Aorta (tissue), 5 donors: ENCODE results near the gene SFTA2. TPM values are rescaled to one million over a fixed set of nuclear protein-coding genes. Genes with fewer than 3 reads are reported as not detected.
A peak's percentile ranks its signal among the peaks of the same experiment; 100 is the strongest.

ENCODE experiments used
- ATAC-seq: fragments of 200-7000 bp; cut with Tn5 transposase; one replicate; pipeline ENCODE4 v1.9.1; 2022; ENCODE audit warnings: moderate library complexity; ENCODE audit not compliant: low FRiP score
- DNase-seq, 2 donors: peaks; one replicate each; pipeline ENCODE4 v3.0.0-alpha.2; 2020
- H3K27ac ChIP-seq, 2 donors: one replicate each; pipeline ENCODE4 v1.5.1; 2013; ENCODE audit warnings: low read length in 2 of 2, mild to moderate bottlenecking in 2 of 2, moderate library complexity in 2 of 2, control low read depth in 1 of 2, inconsistent platforms in 1 of 2, low read depth in 1 of 2
- H3K27me3 ChIP-seq, 2 donors: one replicate each; pipeline ENCODE4 v1.6.1; 2013; ENCODE audit warnings: control low read depth in 1 of 2, low read length in 1 of 2, mild to moderate bottlenecking in 1 of 2, moderate library complexity in 1 of 2; ENCODE audit not compliant: insufficient read depth in 2 of 2, control insufficient read depth in 1 of 2
- H3K36me3 ChIP-seq, 2 donors: one replicate each; pipeline ENCODE4 v1.6.1; 2013; ENCODE audit warnings: control low read depth in 1 of 2, low read length in 1 of 2, mild to moderate bottlenecking in 1 of 2; ENCODE audit not compliant: insufficient read depth in 2 of 2, control insufficient read depth in 1 of 2
- H3K4me1 ChIP-seq, 2 donors: one replicate each; pipeline ENCODE4 v1.6.1; 2013; ENCODE audit warnings: low read length in 2 of 2, control low read depth in 1 of 2, mild to moderate bottlenecking in 1 of 2, moderate library complexity in 1 of 2; ENCODE audit not compliant: insufficient read depth in 2 of 2, control insufficient read depth in 1 of 2
- H3K4me3 ChIP-seq, 2 donors: one replicate each; pipeline ENCODE4 v1.5.1; 2013; ENCODE audit warnings: low read length in 2 of 2, control low read depth in 1 of 2, mild to moderate bottlenecking in 1 of 2
- H3K9me3 ChIP-seq: one replicate; pipeline ENCODE4 v1.6.1; 2013; ENCODE audit warnings: mild to moderate bottlenecking, low read length; ENCODE audit not compliant: control insufficient read depth
- WGBS, 2 donors: extraction: QIAGEN DNeasy Blood & Tissue Kit; methylation state at CpG; one replicate each; pipeline ENCODE4 v1.1.7; 2013; 5-methylcytosine and 5-hydroxymethylcytosine counted together
- intact Hi-C, 2 donors: fragments of 100-400 bp; cut with DNase I; formaldehyde crosslinking; loops; one replicate each; pipeline versions ENCODE4 v1.14.2 to v1.15.0; 2022
- polyA plus RNA-seq, 2 donors: library from polyadenylated mRNA; stranded (reverse); fragments of 200-250 nt; gene quantifications; one replicate each; pipeline ENCODE4 v1.2.3, GENCODE V29; 2013
- total RNA-seq, 2 donors: library from RNA; stranded (reverse); fragmentation: NEBNext Ultra II Directional; extraction: Animal tissue kit (Norgen Biotek cat#: 25700); gene quantifications; one replicate each; pipeline ENCODE4 v1.2.1, GENCODE V29; 2021
- donor health status: healthy with polysubstance abuse.
- donor health status: Bipolar disorder and iron deficiency.
- donor health status: DM: no; HTN: no; CAD: no.
- donor health status: DM: no; HTN: no; CAD: no.
- donor health status: DM: yes; HTN: yes; CAD: no.

Gene SFTA2
- total and polyA plus RNA-seq, 4 donors: 2.4 TPM; not detected in 3

DNA sequence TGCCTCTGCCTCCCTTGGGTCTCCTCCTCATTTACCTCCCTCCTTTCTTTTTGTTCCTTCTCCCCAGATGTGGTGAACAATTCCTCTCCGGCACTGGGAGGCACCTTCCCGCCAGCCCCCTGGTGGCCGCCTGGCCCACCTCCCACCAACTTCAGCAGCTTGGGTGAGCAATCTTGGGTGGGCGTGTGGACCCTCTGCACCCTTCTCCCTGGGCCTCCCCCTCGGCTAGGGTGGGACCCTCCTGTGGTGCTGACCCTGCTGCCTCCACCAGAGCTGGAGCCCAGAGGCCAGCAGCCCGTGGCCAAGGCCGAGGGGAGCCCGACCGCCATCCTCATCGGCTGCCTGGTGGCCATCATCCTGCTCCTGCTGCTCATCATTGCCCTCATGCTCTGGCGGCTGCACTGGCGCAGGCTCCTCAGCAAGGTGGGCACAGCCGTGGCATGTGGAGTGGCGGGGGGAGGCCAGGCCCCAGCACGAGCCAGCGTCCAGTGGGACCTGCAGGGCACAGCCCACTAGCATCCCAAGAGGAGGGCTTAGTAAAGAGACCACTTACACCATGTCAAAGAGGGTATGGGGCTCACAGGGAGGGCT, 38.9 kb downstream of the SFTA2 start:
- H3K36me3 ChIP-seq: peaks cover 0 to 4% of the 10 kb centered on the region in 2 donors
- H3K27me3 ChIP-seq: no peaks in the 10 kb centered on the region
- ATAC-seq: no peak
- H3K4me1 ChIP-seq: no peaks in the 10 kb centered on the region
- H3K4me3 ChIP-seq: no peak overlapping the region
- H3K9me3 ChIP-seq: no peaks in the 10 kb centered on the region
- DNase-seq: peak in 1 of 2 donors; percentile 69
- H3K27ac ChIP-seq: no peak overlapping the region
- intact Hi-C loops: no loop called here
- WGBS, 2 donors: 85 to 86% methylated on average over 16 of the region's 16 CpGs

- Histone ChIP-seq H3K4me1 (no peaks in the 10 kb centered on the region), H3K36me3 (peaks cover 0 to 4% of the 10 kb centered on the region in 2 donors), H3K4me3 (no peak overlapping the region), H3K27ac (no peak overlapping the region), H3K27me3 (no peaks in the 10 kb centered on the region), H3K9me3 (no peaks in the 10 kb centered on the region)
- DNase-seq (peak in 1 of 2 donors; percentile 71), ATAC-seq (no peak)
- intact Hi-C loops: no loop called here
- WGBS, 2 donors: 90 to 92% methylated on average over 21 of the region's 21 CpGs
Measured at GRCh38 chr6:30891816-30892538, 40.0 kb downstream of the SFTA2 start.

DNA sequence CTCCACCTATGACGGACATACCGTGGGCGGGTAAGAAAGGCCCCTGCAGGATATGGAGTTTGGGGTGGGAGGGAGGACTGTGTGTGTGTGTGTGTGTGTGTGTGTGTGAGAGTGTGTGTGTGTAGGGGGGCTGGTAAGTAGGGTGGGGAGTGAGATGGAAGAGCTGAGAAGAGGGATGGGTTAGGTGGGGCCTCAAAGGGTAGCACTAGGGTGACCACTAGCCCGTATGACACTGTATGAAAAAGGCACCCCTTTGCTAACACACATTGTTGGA, 40.6 kb downstream of the SFTA2 start:
- H3K4me1 ChIP-seq: no peaks in the 10 kb centered on the region
- DNase-seq: no peak
- intact Hi-C loops: no loop called here
- H3K36me3 ChIP-seq: peaks cover 0 to 4% of the 10 kb centered on the region in 2 donors
- H3K27ac ChIP-seq: no peak overlapping the region
- H3K4me3 ChIP-seq: no peak overlapping the region
- no peaks in the 10 kb centered on the region for H3K9me3 ChIP-seq
- no peak for ATAC-seq
- 84 to 93% methylated on average over 4 of the region's 4 CpGs for WGBS, 2 donors
- no peaks in the 10 kb centered on the region for H3K27me3 ChIP-seq

DNA sequence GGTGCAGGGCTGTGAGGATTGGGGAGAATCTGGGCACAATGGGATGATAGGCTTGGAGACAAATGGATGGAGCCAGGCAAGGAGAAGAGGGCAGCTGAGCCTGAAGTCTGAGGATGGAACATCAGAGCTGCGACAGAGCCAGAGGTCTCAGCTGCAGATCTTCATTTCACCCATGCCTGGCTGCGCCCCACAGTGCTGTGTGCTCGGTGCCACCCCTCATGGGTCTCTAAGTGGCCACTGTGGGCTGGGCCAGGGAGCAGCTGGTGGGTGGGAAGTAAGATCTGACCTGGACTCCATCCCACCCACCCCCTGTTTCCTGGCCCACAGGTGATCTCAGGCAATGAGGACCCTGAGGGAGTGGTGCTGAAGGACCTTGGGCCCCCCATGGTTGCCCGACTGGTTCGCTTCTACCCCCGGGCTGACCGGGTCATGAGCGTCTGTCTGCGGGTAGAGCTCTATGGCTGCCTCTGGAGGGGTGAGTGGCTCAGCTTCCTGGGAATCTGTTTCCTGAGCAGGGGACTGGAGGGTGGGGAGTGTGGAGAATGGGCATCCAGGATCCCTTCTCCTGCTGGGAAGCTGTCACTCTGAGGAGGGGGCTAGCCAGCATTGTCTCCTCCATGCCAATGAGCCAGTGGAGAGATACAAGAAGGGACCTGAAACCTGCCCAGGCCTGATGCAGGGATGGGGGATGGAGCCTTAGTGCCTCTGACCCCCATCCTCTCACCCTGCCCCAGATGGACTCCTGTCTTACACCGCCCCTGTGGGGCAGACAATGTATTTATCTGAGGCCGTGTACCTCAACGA, 41.1 kb downstream of the SFTA2 start:
- peak in 1 of 2 donors; percentile 55 for DNase-seq
- no peak for ATAC-seq
- no peaks in the 10 kb centered on the region for H3K9me3 ChIP-seq
- no peak overlapping the region for H3K4me3 ChIP-seq
- intact Hi-C loops: no loop called here
- H3K27me3 ChIP-seq: no peaks in the 10 kb centered on the region
- H3K27ac ChIP-seq: no peak overlapping the region
- peaks cover 0 to 4% of the 10 kb centered on the region in 2 donors for H3K36me3 ChIP-seq
- no peaks in the 10 kb centered on the region for H3K4me1 ChIP-seq
- 87% methylated on average over 12 of the region's 12 CpGs for WGBS, 2 donors

DNA sequence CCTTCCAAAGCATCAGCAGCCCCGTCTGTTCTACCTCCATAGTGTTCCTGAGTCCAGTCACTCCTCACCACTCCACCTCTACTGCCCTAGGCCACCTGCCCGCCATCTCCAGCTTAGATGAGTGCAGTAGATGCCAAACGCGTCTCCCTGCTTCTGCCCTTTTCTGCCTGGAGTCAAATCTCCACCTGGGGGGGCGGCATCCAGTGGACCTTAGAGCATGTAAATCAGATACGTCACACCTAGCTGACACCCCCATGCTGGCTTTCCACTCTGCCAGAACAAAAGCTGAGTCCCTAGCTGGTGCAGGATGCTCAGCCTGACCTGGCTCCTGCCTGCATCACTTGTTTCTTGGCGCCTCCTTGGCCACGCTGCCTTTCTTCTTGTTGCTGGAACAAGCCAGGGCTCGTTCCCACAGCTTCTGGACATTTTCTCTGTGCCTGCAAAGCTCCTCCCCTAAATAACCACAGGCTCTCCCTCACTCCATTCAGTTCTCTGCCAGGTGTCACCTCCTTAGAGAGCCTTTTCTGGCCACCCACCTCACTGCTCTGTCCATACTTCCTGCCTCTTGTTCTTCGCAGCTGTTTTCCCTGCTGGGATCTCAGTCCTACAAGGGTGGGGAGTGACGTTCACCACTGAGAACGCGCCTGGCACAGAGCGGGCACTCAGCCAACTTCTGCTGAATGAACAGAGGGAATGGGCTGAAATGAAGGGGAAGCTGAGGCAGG, 41.9 kb downstream of the SFTA2 start:
- Histone ChIP-seq H3K4me1 (no peaks in the 10 kb centered on the region), H3K27me3 (no peaks in the 10 kb centered on the region), H3K4me3 (no peak overlapping the region), H3K36me3 (peaks cover 0 to 4% of the 10 kb centered on the region in 2 donors), H3K9me3 (no peaks in the 10 kb centered on the region), H3K27ac (no peak overlapping the region)
- intact Hi-C loops: no loop called here
- ATAC-seq (no peak), DNase-seq (peak in 1 of 2 donors; percentile 55)
- WGBS, 2 donors: 64 to 70% methylated on average over 14 of the region's 14 CpGs

DNA sequence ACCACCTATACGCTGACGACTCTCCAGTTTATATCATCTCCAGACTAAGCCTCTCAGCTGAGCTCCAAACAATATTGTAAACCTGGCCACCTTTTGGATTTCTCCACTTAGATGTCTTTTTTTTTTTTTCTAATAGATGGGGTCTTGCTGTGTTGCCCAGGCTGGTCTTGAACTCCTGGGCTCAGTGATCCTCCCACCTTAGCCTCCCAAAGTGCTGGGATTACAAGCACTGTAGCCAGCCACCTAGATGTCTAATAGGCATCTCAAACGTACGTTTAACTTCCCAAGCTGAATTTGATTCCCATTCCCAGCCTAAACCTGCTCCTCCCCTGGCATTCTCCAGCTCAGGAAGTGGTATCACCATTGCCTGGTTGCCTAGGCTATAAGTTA, 42.5 kb downstream of the SFTA2 start:
- DNase-seq (no peak), ATAC-seq (no peak)
- intact Hi-C loops: no loop called here
- 68 to 79% methylated on average over 4 of the region's 4 CpGs for WGBS, 2 donors
- H3K4me3 ChIP-seq: no peak overlapping the region
- H3K4me1 ChIP-seq: no peaks in the 10 kb centered on the region
- no peaks in the 10 kb centered on the region for H3K9me3 ChIP-seq
- H3K27me3 ChIP-seq: no peaks in the 10 kb centered on the region
- H3K27ac ChIP-seq: no peak overlapping the region
- H3K36me3 ChIP-seq: peaks cover 0 to 3% of the 10 kb centered on the region in 2 donors

GRCh38 chr6:30888816-30889495, 43.0 kb downstream of the SFTA2 start:
- H3K4me3 ChIP-seq: no peak overlapping the region
- DNase-seq (no peak), ATAC-seq (no peak)
- H3K27me3 ChIP-seq: no peaks in the 10 kb centered on the region
- no peaks in the 10 kb centered on the region for H3K36me3 ChIP-seq
- 89 to 93% methylated on average over 18 of the region's 18 CpGs for WGBS, 2 donors
- intact Hi-C loops: no loop called here
- H3K4me1 ChIP-seq: no peaks in the 10 kb centered on the region
- H3K27ac ChIP-seq: no peak overlapping the region
- no peaks in the 10 kb centered on the region for H3K9me3 ChIP-seq
